ENCODE data around the gene TSHZ2. TPM values are rescaled to one million over a fixed set of nuclear protein-coding genes. Genes with fewer than 3 reads are reported as not detected.

TSHZ2 gene
- total RNA-seq, 2 donors from 2014 or later = 3.3 to 6.2 TPM

DNA sequence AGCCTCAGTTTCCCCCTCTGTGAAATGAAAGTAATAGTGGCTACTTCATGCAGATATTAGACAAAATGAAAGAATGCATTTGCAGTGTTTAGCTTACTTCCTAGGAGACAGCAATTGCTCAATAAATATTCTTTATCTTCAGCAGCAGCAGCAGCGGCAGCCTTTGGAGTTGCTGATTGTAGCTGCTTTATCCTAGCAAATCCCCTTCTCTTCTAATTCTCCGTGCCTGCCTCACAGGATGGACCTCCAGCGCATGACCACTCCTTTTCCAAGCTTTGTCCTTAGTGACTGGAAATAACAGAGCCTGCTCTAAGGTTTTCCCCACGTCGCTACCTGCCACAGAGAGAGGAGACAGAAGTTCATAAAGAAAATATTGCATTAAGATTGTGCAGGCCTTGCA, 279.8 kb downstream of the TSHZ2 start:
- Histone ChIP-seq H3K27me3 (no peaks in the 10 kb centered on the region), H3K9me3 (no peaks in the 10 kb centered on the region), H3K27ac (no peak overlapping the region), H3K4me3 (no peak overlapping the region), H3K36me3 (no peaks in the 10 kb centered on the region), H3K4me1 (no peaks in the 10 kb centered on the region)
- no peak for DNase-seq (ENCODE audit: low spot score)
- TF ChIP-seq, protein P1, sequence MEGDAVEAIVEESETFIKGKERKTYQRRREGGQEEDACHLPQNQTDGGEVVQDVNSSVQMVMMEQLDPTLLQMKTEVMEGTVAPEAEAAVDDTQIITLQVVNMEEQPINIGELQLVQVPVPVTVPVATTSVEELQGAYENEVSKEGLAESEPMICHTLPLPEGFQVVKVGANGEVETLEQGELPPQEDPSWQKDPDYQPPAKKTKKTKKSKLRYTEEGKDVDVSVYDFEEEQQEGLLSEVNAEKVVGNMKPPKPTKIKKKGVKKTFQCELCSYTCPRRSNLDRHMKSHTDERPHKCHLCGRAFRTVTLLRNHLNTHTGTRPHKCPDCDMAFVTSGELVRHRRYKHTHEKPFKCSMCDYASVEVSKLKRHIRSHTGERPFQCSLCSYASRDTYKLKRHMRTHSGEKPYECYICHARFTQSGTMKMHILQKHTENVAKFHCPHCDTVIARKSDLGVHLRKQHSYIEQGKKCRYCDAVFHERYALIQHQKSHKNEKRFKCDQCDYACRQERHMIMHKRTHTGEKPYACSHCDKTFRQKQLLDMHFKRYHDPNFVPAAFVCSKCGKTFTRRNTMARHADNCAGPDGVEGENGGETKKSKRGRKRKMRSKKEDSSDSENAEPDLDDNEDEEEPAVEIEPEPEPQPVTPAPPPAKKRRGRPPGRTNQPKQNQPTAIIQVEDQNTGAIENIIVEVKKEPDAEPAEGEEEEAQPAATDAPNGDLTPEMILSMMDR (IDR thresholded peaks at IDR 0.05) = no peak

DNA sequence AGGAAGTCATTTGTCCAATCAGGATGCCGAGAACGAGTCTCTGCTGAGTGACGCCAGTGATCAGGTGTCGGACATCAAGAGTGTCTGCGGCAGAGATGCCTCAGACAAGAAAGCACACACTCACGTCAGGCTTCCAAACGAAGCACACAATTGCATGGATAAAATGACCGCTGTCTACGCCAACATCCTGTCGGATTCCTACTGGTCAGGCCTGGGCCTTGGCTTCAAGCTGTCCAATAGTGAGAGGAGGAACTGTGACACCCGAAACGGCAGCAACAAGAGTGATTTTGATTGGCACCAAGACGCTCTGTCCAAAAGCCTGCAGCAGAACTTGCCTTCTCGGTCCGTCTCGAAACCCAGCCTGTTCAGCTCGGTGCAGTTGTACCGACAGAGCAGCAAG, 281.5 kb downstream of the TSHZ2 start:
- no peak overlapping the region for H3K27ac ChIP-seq
- H3K36me3 ChIP-seq = no peaks in the 10 kb centered on the region
- no peaks in the 10 kb centered on the region for H3K27me3 ChIP-seq
- H3K4me1 ChIP-seq = no peaks in the 10 kb centered on the region
- H3K4me3 ChIP-seq = no peak overlapping the region
- H3K9me3 ChIP-seq = no peaks in the 10 kb centered on the region
- no peak for DNase-seq (ENCODE audit: low spot score)
- TF ChIP-seq, protein P1 (IDR thresholded peaks at IDR 0.05) = no peak

DNA sequence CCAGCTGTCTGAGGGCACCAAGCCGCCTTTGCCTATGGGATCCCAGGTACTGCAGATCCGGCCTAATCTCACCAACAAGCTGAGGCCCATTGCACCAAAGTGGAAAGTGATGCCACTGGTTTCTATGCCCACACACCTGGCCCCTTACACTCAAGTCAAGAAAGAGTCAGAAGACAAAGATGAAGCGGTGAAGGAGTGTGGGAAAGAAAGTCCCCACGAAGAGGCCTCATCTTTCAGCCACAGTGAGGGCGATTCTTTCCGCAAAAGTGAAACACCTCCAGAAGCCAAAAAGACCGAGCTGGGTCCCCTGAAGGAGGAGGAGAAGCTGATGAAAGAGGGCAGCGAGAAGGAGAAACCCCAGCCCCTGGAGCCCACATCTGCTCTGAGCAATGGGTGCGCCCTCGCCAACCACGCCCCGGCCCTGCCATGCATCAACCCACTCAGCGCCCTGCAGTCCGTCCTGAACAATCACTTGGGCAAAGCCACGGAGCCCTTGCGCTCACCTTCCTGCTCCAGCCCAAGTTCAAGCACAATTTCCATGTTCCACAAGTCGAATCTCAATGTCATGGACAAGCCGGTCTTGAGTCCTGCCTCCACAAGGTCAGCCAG, 283.0 kb downstream of the TSHZ2 start:
- DNase-seq (ENCODE audit: low spot score) = no peak
- H3K27me3 ChIP-seq = no peaks in the 10 kb centered on the region
- TF ChIP-seq, protein P1 (IDR thresholded peaks at IDR 0.05) = no peak

DNA sequence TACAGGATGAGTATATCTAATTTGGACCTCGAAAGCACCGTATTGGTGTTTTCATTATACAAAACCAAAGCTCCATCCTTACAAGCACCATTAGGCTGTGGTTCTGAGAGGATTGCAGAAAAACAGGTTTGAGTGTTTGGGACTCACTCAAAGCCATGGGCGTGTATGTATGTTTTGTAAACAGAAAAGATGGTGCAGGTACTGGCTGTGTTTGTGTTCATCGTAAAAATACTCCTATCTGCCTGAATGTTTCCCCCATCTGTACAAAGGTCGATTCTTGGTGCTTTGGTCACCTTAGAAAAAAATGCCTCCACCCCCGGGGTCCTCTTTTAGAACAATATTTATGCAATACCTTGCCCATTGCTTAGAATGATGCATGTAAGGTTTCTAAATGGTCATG, 286.6 kb downstream of the TSHZ2 start:
- Histone ChIP-seq H3K4me3 (no peak overlapping the region), H3K9me3 (no peaks in the 10 kb centered on the region), H3K36me3 (no peaks in the 10 kb centered on the region), H3K4me1 (no peaks in the 10 kb centered on the region), H3K27me3 (no peaks in the 10 kb centered on the region), H3K27ac (no peak overlapping the region)
- TF ChIP-seq, protein P1 (IDR thresholded peaks at IDR 0.05) = no peak
- DNase-seq (ENCODE audit: low spot score) = no peak

More for the DNA sequence above, 283.0 kb downstream of the TSHZ2 start:
- Histone ChIP-seq H3K4me3 (no peak overlapping the region), H3K4me1 (no peaks in the 10 kb centered on the region), H3K9me3 (no peaks in the 10 kb centered on the region), H3K36me3 (no peaks in the 10 kb centered on the region), H3K27ac (no peak overlapping the region)

DNA sequence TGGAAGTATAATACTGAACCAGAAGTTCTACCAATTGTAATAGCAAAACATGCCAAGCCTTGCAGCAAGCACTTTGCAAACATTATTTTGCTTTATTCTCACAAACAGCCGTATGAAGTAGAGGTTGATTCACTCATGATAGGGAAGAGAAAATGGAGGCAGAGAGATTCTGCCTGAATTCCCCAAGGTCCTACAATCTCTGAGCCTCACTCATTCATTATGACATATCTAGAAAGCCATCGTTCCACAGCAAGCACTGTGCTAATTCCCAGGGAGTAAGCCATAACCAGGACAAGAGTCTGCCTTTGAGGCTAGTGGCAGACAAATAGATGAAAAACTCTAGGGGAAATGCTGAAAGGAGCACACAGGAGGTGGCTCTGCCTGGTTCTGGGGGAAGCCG, 288.0 kb downstream of the TSHZ2 start:
- Histone ChIP-seq H3K27ac (no peak overlapping the region), H3K4me3 (no peak overlapping the region), H3K36me3 (no peaks in the 10 kb centered on the region), H3K9me3 (no peaks in the 10 kb centered on the region), H3K27me3 (no peaks in the 10 kb centered on the region), H3K4me1 (no peaks in the 10 kb centered on the region)
- no peak for DNase-seq (ENCODE audit: low spot score)
- TF ChIP-seq, protein P1 (IDR thresholded peaks at IDR 0.05) = no peak

DNA sequence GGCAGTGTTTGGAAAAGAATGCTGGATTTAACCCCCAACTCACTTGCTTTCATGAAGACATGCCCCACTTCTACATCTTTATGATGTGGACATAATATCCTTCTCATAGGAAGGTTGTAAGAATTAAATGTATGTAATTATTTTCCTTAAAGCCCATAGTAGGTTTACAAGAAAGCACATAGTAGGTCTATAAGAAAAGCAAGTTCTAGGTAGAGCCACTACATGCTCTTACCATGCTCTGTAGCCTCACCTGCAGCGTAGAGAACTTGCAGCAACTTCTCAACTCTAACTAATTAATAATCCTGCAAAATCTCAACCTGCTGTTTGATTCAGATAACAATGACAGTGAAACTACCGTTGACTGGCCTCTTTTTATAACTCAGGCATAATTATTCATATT, 288.4 kb downstream of the TSHZ2 start:
- no peak overlapping the region for H3K27ac ChIP-seq
- H3K4me3 ChIP-seq = no peak overlapping the region
- no peaks in the 10 kb centered on the region for H3K9me3 ChIP-seq
- TF ChIP-seq, protein P1 (IDR thresholded peaks at IDR 0.05) = no peak
- DNase-seq (ENCODE audit: low spot score) = no peak
- H3K4me1 ChIP-seq = no peaks in the 10 kb centered on the region
- no peaks in the 10 kb centered on the region for H3K36me3 ChIP-seq
- no peaks in the 10 kb centered on the region for H3K27me3 ChIP-seq
